GM21529 (cell line): Measurements from ENCODE around the gene CYP19A1.
A peak's percentile ranks its signal among the peaks of the same experiment; 100 is the strongest.

ENCODE experiments used
- ATAC-seq: cut with Tn5 transposase; IDR thresholded peaks from one replicate; pipeline ENCODE4 v1.9.1; 2021; ENCODE audit not compliant: unreplicated experiment

Gene CYP19A1

GRCh38 chr15:51338496-51338895, at the start of gene CYP19A1:
TSS of gene CYP19A1 (minus strand) at chr15:51338596. CDS start at chr15:51242912, 95,684 bp downstream.
- ATAC-seq = no peak

- no peak for ATAC-seq
Observed at GRCh38 chr15:51387699-51388041, 49.3 kb upstream of the CYP19A1 start.

GRCh38 chr15:51386960-51387698, 48.7 kb upstream of the CYP19A1 start:
- ATAC-seq = no peak

GRCh38 chr15:51386486-51386885, 48.1 kb upstream of the CYP19A1 start:
- ATAC-seq = no peak

- no peak for ATAC-seq
Observed at GRCh38 chr15:51386029-51386428, 47.6 kb upstream of the CYP19A1 start.

GRCh38 chr15:51382787-51383186, 44.4 kb upstream of the CYP19A1 start:
- no peak for ATAC-seq

GRCh38 chr15:51380999-51381806, 42.8 kb upstream of the CYP19A1 start:
- ATAC-seq = peak; percentile 87

GRCh38 chr15:51379390-51379789, 41.0 kb upstream of the CYP19A1 start:
- ATAC-seq = no peak

- no peak for ATAC-seq
Observed at GRCh38 chr15:51378406-51378805, 40.0 kb upstream of the CYP19A1 start.

GRCh38 chr15:51377038-51377786, 38.8 kb upstream of the CYP19A1 start:
- ATAC-seq = no peak

GRCh38 chr15:51375966-51376640, 37.7 kb upstream of the CYP19A1 start:
- ATAC-seq = no peak

GRCh38 chr15:51374131-51374530, 35.7 kb upstream of the CYP19A1 start:
- ATAC-seq = no peak

GRCh38 chr15:51371266-51371665, 32.9 kb upstream of the CYP19A1 start:
- no peak for ATAC-seq

GRCh38 chr15:51369451-51369761, 31.0 kb upstream of the CYP19A1 start:
- ATAC-seq = no peak

- no peak for ATAC-seq
Observed at GRCh38 chr15:51368751-51369450, 30.5 kb upstream of the CYP19A1 start.

- no peak for ATAC-seq
Observed at GRCh38 chr15:51368307-51368706, 29.9 kb upstream of the CYP19A1 start.

- no peak for ATAC-seq
Observed at GRCh38 chr15:51367322-51367976, 29.1 kb upstream of the CYP19A1 start.

GRCh38 chr15:51366920-51367319, 28.5 kb upstream of the CYP19A1 start:
- ATAC-seq = no peak

GRCh38 chr15:51366071-51366470, 27.7 kb upstream of the CYP19A1 start:
- no peak for ATAC-seq

GRCh38 chr15:51365417-51365816, 27.0 kb upstream of the CYP19A1 start:
- no peak for ATAC-seq
